Neutrophil (primary cell): ENCODE measurements around the gene LNPEP.

ENCODE experiments used
- H3K27ac ChIP-seq: fragments of 200-600 bp; sonication (generic); 2 replicates; pipeline ENCODE4 v1.5.1; 2016; ENCODE audit warnings: mild to moderate bottlenecking, moderate library complexity
- H3K27me3 ChIP-seq: fragments of 200-600 bp; sonication (generic); 2 replicates; pipeline ENCODE4 v1.6.0; 2016; ENCODE audit warnings: mild to moderate bottlenecking
- H3K36me3 ChIP-seq: fragments of 200-600 bp; sonication (generic); 2 replicates; pipeline ENCODE4 v1.5.1; 2017
- H3K4me1 ChIP-seq, 2 experiments: fragments of 200-600 bp in 1 of 2; sonication (generic) in 1 of 2; 1 replicate in 1 of 2; 2 replicates in 1 of 2; pipeline versions ENCODE4 v1.5.1 to v1.6.1; 2013 to 2016; ENCODE audit warnings: low read depth in 1 of 2, low read length in 1 of 2, mild to moderate bottlenecking in 1 of 2, moderate library complexity in 1 of 2; ENCODE audit not compliant: control insufficient read depth in 1 of 2, insufficient read depth in 1 of 2
- H3K4me3 ChIP-seq, 2 experiments: fragments of 200-600 bp in 1 of 2; sonication (generic) in 1 of 2; 1 replicate in 1 of 2; 2 replicates in 1 of 2; pipeline ENCODE4 v1.5.1; 2013 to 2016; ENCODE audit warnings: low read depth in 1 of 2, low read length in 1 of 2, mild to moderate bottlenecking in 1 of 2, moderate library complexity in 1 of 2
- H3K9me3 ChIP-seq: fragments of 200-600 bp; sonication (generic); 2 replicates; pipeline ENCODE4 v1.5.1; 2016
- TF ChIP-seq, protein P1 (sequence below): fragments of 200-600 bp; sonication (generic); IDR thresholded peaks from 2 replicates; pipeline ENCODE4 v1.5.1; 2016; ENCODE audit warnings: antibody characterized with exemption

LNPEP gene

DNA sequence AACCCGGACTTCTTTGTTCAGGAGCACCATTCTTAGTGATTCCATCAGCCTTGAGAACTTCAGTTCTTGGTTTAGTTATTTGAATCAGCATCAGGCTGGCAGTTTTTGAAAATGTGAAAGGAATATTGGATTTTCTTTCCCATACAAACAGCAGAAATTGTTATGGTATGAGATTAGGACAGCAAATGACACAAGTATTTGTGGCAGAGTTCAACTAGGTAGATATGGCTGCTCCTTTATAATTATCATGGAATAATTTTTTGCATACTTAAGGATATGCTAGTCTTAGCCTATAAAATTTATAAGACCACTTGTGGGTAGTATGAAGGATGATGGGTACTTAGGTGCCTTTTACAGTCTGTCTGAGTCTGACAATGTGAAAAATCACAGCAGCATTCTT is 34.0 kb upstream of the LNPEP start:
- no peak overlapping the region for H3K27ac ChIP-seq
- no peak overlapping the region for H3K4me3 ChIP-seq
- TF ChIP-seq, protein P1, sequence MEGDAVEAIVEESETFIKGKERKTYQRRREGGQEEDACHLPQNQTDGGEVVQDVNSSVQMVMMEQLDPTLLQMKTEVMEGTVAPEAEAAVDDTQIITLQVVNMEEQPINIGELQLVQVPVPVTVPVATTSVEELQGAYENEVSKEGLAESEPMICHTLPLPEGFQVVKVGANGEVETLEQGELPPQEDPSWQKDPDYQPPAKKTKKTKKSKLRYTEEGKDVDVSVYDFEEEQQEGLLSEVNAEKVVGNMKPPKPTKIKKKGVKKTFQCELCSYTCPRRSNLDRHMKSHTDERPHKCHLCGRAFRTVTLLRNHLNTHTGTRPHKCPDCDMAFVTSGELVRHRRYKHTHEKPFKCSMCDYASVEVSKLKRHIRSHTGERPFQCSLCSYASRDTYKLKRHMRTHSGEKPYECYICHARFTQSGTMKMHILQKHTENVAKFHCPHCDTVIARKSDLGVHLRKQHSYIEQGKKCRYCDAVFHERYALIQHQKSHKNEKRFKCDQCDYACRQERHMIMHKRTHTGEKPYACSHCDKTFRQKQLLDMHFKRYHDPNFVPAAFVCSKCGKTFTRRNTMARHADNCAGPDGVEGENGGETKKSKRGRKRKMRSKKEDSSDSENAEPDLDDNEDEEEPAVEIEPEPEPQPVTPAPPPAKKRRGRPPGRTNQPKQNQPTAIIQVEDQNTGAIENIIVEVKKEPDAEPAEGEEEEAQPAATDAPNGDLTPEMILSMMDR: no peak
- no peaks in the 10 kb centered on the region for H3K27me3 ChIP-seq
- H3K4me1 ChIP-seq: peaks cover 6 to 8% of the 10 kb centered on the region in 2 experiments
- peaks cover 26% of the 10 kb centered on the region for H3K36me3 ChIP-seq
- H3K9me3 ChIP-seq: no peaks in the 10 kb centered on the region

DNA sequence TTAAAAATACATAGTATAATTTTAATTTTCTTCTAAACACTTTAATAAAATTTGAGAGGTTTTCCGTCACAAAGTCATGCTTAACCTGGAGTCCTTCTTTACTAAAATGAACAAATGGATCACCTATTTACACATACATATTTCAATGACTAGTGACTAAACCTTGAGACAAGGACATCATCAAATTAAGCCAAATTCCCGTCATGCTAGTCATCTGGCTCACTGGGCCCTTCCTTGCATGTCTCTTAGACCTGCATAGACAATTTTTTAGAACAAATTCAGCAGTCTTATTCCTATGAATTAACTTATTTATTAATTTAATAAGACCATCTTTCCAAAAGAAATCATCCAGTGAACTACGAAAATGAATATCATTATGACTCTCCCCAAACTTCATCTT is 33.0 kb upstream of the LNPEP start:
- Histone ChIP-seq H3K36me3 (peaks cover 26% of the 10 kb centered on the region), H3K4me3 (no peak overlapping the region), H3K4me1 (peaks cover 4 to 6% of the 10 kb centered on the region in 2 experiments), H3K27me3 (no peaks in the 10 kb centered on the region), H3K27ac (no peak overlapping the region), H3K9me3 (no peaks in the 10 kb centered on the region)
- TF ChIP-seq, protein P1: no peak

DNA sequence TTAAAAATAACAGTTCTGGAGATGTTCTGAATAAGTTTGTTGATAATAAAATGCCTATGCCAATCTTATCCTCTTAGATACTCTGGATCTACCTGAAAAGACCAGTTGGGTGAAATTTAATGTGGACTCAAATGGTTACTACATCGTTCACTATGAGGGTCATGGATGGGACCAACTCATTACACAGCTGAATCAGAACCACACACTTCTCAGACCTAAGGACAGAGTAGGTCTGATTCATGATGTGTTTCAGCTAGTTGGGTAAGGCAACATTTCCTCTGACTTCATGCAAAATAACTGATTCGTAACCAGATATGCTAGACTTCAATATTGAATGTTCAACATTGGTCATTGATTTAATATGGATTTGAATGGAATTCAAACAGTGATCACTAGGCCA is 32.6 kb upstream of the LNPEP start:
- TF ChIP-seq, protein P1: no peak
- Histone ChIP-seq H3K36me3 (peaks cover 26% of the 10 kb centered on the region), H3K9me3 (no peaks in the 10 kb centered on the region), H3K4me1 (peaks cover 4 to 6% of the 10 kb centered on the region in 2 experiments), H3K27me3 (no peaks in the 10 kb centered on the region), H3K27ac (no peak overlapping the region), H3K4me3 (no peak overlapping the region)

DNA sequence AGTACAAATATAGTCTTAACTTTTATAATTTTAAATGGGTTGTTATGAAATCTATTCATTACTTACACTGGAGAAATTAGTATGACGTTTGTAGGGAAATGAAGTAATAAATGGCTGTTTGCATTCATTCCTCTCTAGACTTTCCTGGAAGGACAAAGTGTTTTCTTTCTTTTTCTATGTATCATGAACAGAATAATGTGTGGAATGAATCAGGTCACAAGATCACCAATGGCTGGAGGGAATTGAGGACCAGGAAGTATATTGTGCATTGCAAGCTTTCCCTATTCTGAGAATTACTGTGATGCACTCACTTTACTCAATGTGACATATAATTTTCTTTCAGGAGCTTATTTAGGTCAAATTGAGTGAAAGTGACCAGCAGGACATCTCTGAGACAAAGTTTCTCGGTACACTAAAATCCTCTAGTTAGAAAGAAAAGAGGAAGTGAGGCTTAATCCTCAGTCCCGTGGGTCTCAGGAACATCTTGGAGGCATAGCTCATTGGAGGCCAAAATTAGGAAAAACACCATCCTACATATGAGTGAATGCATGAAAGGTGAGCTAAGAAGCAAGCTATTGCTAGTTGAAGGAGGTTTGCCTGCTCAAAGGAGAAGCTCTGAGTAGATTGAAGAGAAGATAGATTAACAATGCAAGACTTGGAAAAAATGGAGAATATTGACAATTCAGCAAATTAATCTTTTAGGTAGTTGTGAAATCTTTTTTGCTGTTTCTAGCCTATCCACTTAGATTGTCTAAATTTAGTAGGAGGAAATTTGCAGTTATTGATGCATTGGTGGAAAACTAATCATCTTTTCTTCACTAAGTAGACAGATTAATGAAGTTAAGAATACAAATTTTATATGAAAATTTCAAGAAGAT is 31.6 kb upstream of the LNPEP start:
- H3K27ac ChIP-seq: no peak overlapping the region
- no peaks in the 10 kb centered on the region for H3K9me3 ChIP-seq
- TF ChIP-seq, protein P1: no peak
- H3K36me3 ChIP-seq: peaks cover 34% of the 10 kb centered on the region
- H3K4me1 ChIP-seq: peaks cover 4 to 6% of the 10 kb centered on the region in 2 experiments
- no peak overlapping the region for H3K4me3 ChIP-seq
- H3K27me3 ChIP-seq: no peaks in the 10 kb centered on the region

DNA sequence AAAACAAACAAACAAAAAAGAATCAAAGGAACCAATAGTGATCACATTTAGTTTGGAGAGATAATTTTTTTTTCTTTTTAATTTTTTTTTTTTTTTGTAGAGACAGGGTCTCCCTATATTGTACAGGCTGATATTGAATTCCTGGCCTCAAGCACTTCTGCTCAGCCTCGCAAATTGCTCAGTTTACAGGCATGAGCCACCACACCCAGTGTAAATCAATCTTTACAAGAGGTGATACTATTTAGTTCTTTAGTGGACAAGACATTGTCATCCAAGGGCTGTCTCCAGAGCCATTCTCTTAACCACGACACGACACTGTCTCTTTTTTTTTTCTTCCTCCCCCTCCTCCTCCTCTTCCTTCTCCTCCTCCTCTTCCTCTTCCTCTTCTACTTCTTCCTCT is 30.0 kb upstream of the LNPEP start:
- Histone ChIP-seq H3K9me3 (no peaks in the 10 kb centered on the region), H3K36me3 (peaks cover 38% of the 10 kb centered on the region)

More for the DNA sequence above, 30.0 kb upstream of the LNPEP start:
- H3K4me1 ChIP-seq: peaks cover 4 to 6% of the 10 kb centered on the region in 2 experiments
- TF ChIP-seq, protein P1: no peak
- H3K27me3 ChIP-seq: no peaks in the 10 kb centered on the region
- no peak overlapping the region for H3K4me3 ChIP-seq
- no peak overlapping the region for H3K27ac ChIP-seq
